EH (cell line): Measurements from ENCODE around the gene CRYZ.

ENCODE experiments used
- DNase-seq: peaks from one replicate; pipeline ENCODE4 v3.0.0-alpha.2; 2015; ENCODE audit warnings: low read depth

The CRYZ gene

GRCh38 chr1:74729741-74730478, 2.9 kb downstream of the CRYZ start:
- peak; percentile 88 for DNase-seq

GRCh38 chr1:74728736-74729135, 4.1 kb downstream of the CRYZ start:
- DNase-seq = no peak

DNA sequence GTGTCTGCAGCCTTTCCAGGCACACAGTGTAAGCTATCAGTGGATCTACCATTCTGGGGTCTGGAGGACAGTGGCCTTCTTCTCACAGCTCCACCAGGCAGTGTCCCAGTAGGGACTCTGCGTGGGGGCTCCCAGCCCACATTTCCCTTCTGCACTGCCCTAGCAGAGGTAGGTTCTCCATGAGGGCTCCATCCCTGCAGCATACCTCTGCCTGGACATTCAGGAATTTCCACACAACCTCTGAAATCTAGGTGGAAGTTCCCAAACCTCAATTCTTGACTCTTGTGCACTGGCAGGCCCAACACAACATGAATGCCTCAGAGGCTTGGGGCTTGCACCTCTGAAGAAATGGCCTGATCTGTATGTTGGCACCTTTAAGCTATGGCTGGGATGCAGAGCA, 6.8 kb downstream of the CRYZ start:
- no peak for DNase-seq

GRCh38 chr1:74717626-74718025, 15.2 kb downstream of the CRYZ start:
- DNase-seq = no peak

DNA sequence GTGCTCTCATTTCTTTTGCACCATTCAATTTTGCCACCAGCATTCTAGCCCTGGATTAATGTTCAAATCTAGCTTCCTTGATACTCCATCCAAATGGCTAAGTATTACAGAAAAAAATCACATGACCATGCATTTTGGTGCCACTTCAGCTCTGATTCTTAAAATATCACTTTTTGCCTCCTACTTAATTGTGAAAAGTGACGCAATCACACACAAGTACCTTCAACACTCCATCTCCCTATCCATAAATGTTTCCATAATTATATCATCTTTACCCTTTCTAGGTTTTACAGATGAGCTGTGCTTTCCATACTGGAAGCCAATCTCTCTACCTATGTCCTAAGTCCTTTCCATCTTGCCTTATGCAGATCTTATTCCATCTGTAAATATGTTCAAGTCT, 16.0 kb downstream of the CRYZ start:
- DNase-seq = no peak

- no peak for DNase-seq
These were observed 17.0 kb downstream of the CRYZ start for GRCh38 chr1:74715806-74716205.

- DNase-seq = no peak
These were observed 17.7 kb downstream of the CRYZ start for GRCh38 chr1:74715236-74715502.

DNA sequence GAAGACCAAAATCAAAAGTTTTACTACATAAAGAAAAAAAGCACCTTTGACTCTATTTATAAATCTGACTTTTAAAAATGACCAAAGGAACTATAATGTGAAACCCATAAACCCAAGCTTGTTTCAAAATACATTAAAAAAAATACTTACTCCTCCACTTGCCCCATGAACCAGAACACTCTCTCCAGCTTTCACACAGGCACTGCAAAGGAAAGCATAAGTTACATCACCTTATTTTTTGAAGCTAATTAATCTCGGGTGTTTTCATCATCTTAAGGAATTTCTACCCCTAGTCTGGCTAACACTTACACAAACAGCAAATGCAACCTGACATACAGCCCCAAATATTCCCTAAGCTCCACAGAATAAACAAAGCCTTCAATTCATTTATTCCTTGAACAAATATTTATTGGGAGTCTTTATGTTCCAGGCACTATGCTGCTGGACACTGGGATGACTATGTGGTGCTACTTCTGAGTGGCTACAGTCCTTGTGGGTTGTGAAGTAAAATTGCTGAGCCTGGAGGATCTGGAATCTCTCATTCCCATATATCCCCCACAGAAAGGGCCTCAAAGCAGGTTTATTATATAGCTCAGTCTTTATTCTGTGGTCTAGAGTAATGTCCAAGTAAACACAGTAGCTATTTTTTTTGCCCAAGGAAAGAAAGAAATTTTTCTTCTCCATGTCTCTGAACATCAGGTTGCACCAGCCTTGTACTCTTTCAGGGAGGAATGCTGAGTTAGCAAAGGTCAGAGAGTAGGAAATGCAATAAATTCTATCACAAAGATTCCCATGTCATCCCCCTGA, 18.2 kb downstream of the CRYZ start:
- no peak for DNase-seq

DNA sequence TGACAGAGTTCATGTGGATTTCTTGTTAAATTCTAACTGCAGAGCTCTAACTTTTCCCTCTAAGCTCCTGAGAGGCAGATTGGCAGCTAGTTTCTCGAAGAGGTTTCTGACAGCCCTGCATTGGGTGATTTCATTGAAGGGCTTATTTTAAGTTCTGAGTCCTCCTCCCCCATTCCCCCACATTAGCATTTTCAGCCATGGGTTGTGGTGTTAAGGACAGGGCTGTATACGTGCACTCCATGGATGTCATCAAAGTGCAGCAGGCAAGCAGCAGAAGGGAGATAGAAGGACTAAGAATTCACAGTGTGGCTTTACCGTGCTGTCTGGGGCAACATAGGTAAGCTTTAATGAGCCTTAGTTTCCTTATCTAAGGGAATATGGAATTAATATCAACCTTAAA, 19.0 kb downstream of the CRYZ start:
- DNase-seq = no peak

DNA sequence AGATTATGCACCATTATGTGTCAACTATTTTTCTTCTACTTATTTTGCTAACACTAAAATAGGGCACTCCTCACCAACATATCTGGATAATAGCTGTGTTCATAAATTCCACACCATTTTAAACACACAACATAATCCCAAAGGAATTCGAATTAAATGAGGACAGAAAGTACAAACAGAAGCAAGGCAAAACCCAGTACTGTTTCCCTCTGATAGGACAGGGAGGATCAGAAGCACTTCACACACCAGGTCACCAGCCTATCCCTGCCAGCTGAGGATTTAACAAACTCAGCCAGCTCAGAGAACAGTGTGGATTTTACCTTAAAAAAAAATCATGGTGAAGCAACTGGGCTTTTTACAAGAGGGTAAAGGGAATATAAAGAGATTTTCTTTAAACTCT, 20.0 kb downstream of the CRYZ start:
- DNase-seq = peak; percentile 37

DNA sequence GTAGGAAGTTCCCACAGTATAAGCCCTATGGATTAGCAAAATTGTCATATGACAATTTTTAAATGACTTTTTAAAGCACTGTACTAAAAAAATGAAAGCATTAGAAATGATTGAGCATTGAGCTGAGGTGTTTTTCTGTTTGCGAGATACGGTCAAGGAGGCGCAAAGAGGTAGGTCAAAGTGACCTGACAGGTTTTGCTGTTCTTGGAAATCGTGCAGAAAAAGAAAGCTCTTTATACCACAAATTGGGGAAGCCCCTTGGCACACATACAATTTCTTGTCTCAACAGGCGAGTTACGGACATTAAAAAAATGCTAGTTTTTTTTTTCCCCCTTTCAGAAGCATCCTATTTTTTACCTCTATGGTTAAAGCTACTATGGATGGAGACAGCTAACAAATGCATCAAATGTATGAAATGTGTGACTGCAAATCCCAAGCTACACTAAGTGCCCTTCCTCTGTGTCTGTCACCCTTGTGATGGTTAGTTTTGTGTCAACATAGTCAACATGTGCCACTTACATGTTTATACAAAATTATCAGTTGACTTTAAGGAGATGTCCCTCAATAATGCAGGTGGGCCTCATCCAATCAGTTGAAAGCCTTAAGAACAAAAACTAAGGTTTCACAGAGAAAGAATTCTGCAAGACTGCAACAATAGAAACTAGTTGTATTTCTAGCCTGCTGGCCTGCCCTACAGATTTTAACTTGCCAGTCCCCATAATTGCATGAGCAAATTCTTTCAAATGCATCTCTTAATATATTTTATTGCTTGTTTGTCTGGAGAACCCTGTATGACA, 29.3 kb downstream of the CRYZ start:
- no peak for DNase-seq

DNA sequence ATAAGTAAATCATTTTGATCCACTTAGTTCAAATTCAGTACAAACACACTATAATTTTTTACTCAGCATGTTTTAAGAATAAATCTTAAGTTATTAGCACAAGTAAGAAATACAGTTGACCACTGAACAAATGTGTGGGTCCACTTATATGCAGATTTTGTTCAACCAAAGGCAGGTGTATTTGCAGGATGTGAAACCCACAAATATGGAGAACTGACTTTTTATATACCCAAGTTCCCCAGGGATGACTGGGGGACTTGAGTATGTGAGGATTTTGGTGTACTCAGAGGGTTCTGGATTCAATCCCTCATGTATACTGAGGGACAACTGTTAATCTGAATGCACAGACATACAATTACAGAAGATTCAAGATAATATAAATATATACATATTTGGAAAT, 33.5 kb downstream of the CRYZ start:
- DNase-seq = no peak

GRCh38 chr1:74697832-74698231, 35.0 kb downstream of the CRYZ start:
- DNase-seq = no peak

DNA sequence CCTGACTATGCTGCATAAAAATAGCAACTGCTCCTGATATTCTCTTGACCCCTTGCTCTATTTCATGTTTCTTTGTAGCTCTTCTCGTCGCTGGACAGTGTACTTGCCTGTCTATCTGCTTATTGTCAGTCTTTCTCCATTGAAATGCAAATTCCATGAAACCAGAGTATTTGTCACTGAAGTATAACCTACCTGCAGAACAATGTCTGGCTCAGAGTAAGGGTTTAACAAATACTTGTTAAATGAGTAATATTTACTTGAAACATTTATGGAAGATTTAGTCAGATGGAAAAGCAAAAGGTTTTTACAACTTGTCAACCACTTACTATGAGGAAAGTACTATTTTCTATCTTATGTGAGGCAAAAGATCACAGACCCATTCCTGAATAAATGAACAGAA, 39.4 kb downstream of the CRYZ start:
- DNase-seq = no peak

GRCh38 chr1:74690909-74691308, 41.9 kb downstream of the CRYZ start:
- DNase-seq = no peak

- DNase-seq = no peak
These were observed 42.5 kb downstream of the CRYZ start for GRCh38 chr1:74690364-74690696.

DNA sequence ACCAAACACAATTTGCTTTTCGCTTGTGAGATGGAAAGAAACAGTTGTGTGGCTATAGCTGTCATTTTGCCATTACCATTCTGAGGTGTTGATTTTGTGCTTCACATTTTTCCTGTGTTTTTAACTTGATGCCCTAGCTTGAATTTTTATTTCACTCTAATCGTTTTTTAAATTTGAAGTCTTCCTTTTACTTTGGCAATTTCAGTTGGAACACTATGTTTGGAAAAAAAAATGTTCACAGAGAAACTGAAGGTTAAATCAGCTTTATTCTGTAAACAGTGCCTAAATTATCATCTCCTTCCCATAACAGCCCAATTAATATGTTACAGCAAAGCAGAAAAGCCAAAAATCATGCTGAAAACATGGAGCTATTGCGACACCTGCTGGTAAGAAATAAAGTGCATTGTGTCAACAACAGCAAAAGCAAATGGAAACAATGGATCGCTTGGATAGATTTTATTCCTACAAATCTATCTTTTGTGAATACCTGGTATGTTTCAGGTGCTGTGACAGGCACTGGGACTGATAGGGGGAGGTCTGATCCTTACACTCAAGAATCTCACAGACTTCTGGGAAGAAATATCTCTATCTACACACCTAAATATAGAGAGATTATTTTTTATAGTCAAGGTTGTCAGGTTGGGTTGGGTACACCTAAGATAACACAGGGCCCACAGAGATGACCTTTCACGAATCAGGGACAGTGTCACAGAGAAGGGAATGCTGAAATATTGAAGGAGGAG, 43.1 kb downstream of the CRYZ start:
- peak; percentile 63 for DNase-seq

DNA sequence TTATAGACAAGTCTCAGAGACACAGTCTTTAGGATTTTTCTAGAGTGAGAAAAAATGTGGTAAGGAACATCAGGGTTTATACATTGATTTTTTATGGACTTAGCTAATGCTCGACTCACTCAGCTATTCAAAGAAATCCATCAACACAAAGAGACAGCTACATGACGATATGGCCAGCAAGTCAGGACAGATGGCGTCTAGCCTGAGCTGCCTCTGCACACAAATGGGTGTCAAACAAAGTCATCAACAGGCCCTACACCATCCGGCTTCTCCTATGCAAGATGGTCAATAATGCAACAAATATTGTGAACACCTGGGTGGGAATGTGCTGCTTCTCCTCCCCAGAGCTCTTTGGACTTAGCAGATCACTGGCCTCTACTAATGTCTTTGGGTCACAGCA, 45.9 kb downstream of the CRYZ start:
- no peak for DNase-seq

DNA sequence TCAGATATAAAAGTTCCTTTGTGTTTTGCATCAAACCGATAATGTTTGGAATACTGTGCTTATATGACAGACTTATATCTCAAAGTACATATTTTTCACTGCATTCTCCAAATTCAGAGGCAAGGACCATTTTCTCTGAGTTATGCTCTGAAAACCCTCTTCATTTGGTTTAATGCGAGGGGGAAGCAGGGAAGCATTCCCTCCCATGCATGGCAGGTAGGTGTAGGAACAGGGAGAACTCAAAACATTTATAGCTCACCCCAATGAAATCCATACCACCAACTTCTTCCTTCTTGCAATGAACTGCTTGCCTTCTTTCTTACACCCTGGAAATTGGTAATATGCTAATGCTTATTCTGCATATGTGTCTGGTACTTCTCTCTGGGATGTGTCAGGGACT, 48.5 kb downstream of the CRYZ start:
- no peak for DNase-seq

DNA sequence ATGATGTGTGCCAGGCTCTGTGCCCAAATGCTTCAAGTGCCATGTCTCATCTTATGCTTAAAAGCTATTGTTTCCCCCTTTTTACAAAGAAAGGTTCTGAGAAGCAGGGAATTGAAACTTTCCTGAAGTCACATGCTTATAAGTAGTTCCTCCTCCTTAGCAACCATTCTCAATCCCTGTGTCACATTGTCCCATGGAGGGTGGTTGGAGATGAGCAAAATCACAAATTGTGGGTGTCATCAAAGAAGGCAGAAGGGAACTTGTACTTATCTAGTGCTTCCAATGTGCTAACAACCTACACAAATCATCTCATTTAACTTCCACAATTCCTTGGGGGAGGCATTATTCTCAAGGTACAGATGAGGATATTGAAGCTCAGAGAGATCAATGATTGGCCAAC, 49.2 kb downstream of the CRYZ start:
- DNase-seq = no peak

GRCh38 chr1:74681851-74682250, 51.0 kb downstream of the CRYZ start:
- no peak for DNase-seq

- DNase-seq = no peak
These were observed 51.4 kb downstream of the CRYZ start for GRCh38 chr1:74681449-74681848.

GRCh38 chr1:74681001-74681400, 51.8 kb downstream of the CRYZ start:
- DNase-seq = no peak
